ENCODE results near the gene PEX6. TPM values are rescaled to one million over a fixed set of nuclear protein-coding genes. Genes with fewer than 3 reads are reported as not detected.
A peak's percentile ranks its signal among the peaks of the same experiment; 100 is the strongest.

Gene PEX6
- polyA plus RNA-seq (2012; rRNA removed), result 12.5 and 15.3 TPM in 2 replicates
- polyA plus RNA-seq (2012; cell fraction: cytosol; rRNA removed), result 5.2 and 8.4 TPM in 2 replicates
- 57.9 and 73.6 TPM in 2 replicates for polyA plus RNA-seq (2012; cell fraction: nucleus; rRNA removed)

GRCh38 chr6:42978839-42979522 lies at the start of gene PEX6:
PEX6 (minus strand) TSS chr6:42979181; CDS start chr6:42979150, 31 bp downstream.
- WGBS (ENCODE audit: low lambda C conversion rate), result 1% methylated on average over 14 of the region's 59 CpGs
- Histone ChIP-seq H3K4me3 (ENCODE audit: low read depth in 2 of 2, low read length in 1 of 2) (peak within 1 kb of the TSS; percentile 66 to 81), H3K9ac (peak within 1 kb of the TSS; percentile 82), H3K79me2 (ENCODE audit: insufficient read depth) (peaks cover 39% of the 10 kb centered on the region), H3K4me1 (ENCODE audit: control insufficient read depth in 1 of 2, insufficient read depth in 2 of 2, low read depth in 1 of 2, low read length in 1 of 2) (peaks cover 0 to 10% of the 10 kb centered on the region in 2 experiments; a peak in 2 of 4 replicates), H3K9me2 (no peaks in the 10 kb centered on the region), H3K9me3 (no peaks in the 10 kb centered on the region), H3K27me3 (ENCODE audit: insufficient read depth) (no peaks in the 10 kb centered on the region), H3F3A (replicated peaks; ENCODE audit: insufficient read depth) (peaks cover 12% of the 10 kb centered on the region), H3K27ac (ENCODE audit: low read depth in 2 of 2, low read length in 1 of 2) (peak within 1 kb of the TSS; percentile 80 to 86), H4K20me1 (ENCODE audit: insufficient read depth) (no peaks in the 10 kb centered on the region), H3K36me3 (replicated peaks in 1 of 2; ENCODE audit: control insufficient read depth in 1 of 2, insufficient read depth in 2 of 2, low read length in 1 of 2) (peaks cover 0 to 5% of the 10 kb centered on the region in 2 experiments), H3K4me2 (peak within 1 kb of the TSS; percentile 98), H2AFZ (ENCODE audit: low read depth) (peak within 1 kb of the TSS; percentile 86)
- DNase-seq, result peak; percentile 96
- ChIA-PET CTCF (interaction anchor here (0.6 to 1.8 kb wide), 12 partner anchors 9 to 267 kb away, joined by 3 to 6 read pairs (median 4); partner anchors contain the start of gene CNPY3), POLR2A (interaction anchor here (0.8 to 2.6 kb wide), 13 partner anchors 9 to 415 kb away, joined by 3 to 16 read pairs (median 5); partner anchors contain the start of genes CNPY3, KLHDC3, MEA1 and MRPL2)
- no peak for TF ChIP-seq FOXJ3 (CRISPR knock-in tag; IDR thresholded peaks at IDR 0.05)
- no peak for TF ChIP-seq MEF2A (IDR thresholded peaks at IDR 0.05; ENCODE audit: borderline replicate concordance, low read depth)
- peak; percentile 82 for TF ChIP-seq ELF1 (IDR thresholded peaks at IDR 0.05)
- peak; percentile 42 for TF ChIP-seq NRF1 (IDR thresholded peaks at IDR 0.05; ENCODE audit: low read depth, low read length)
- no peak for TF ChIP-seq RAD21 (IDR thresholded peaks at IDR 0.05; ENCODE audit: low read length)
- TF ChIP-seq, protein P1, sequence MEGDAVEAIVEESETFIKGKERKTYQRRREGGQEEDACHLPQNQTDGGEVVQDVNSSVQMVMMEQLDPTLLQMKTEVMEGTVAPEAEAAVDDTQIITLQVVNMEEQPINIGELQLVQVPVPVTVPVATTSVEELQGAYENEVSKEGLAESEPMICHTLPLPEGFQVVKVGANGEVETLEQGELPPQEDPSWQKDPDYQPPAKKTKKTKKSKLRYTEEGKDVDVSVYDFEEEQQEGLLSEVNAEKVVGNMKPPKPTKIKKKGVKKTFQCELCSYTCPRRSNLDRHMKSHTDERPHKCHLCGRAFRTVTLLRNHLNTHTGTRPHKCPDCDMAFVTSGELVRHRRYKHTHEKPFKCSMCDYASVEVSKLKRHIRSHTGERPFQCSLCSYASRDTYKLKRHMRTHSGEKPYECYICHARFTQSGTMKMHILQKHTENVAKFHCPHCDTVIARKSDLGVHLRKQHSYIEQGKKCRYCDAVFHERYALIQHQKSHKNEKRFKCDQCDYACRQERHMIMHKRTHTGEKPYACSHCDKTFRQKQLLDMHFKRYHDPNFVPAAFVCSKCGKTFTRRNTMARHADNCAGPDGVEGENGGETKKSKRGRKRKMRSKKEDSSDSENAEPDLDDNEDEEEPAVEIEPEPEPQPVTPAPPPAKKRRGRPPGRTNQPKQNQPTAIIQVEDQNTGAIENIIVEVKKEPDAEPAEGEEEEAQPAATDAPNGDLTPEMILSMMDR (IDR thresholded peaks at IDR 0.05), result no peak
- peak; percentile 92 for TF ChIP-seq GABPA (IDR thresholded peaks at IDR 0.05; ENCODE audit: low read depth)
- TF ChIP-seq FOXM1 (IDR thresholded peaks at IDR 0.05; ENCODE audit: low read depth), result no peak
- no peak for TF ChIP-seq GATA2 (CRISPR knock-in tag; IDR thresholded peaks at IDR 0.05)
- peak; percentile 70 for TF ChIP-seq CHD2 (IDR thresholded peaks at IDR 0.05; ENCODE audit: low read length, partially characterized antibody)
- no peak for TF ChIP-seq IRF3 (IDR thresholded peaks at IDR 0.05; ENCODE audit: low read depth, low read length)
- TF ChIP-seq MXI1 (IDR thresholded peaks at IDR 0.05; ENCODE audit: low read depth, low read length), result peak; percentile 83
- no peak for TF ChIP-seq FOSL2 (IDR thresholded peaks at IDR 0.05; ENCODE audit: borderline replicate concordance, low read depth)
- TF ChIP-seq YY1 (IDR thresholded peaks at IDR 0.05; ENCODE audit: low read depth), result no peak
- peak; percentile 14; the same call in 1 of the 2 replicates for TF ChIP-seq RCOR1 (IDR thresholded peaks at IDR 0.05; ENCODE audit: low read length)
- TF ChIP-seq TEAD4 (IDR thresholded peaks at IDR 0.05; ENCODE audit: borderline replicate concordance, insufficient read depth), result no peak
- no peak for TF ChIP-seq JUND (IDR thresholded peaks at IDR 0.05)
- peak; percentile 44; the same call in 1 of the 2 replicates for TF ChIP-seq SIN3A (IDR thresholded peaks at IDR 0.05; ENCODE audit: borderline replicate concordance, low read depth, low read length)
- no peak for TF ChIP-seq SMC3 (IDR thresholded peaks at IDR 0.05; ENCODE audit: low read depth, low read length)
- TF ChIP-seq NFIC (IDR thresholded peaks at IDR 0.05; ENCODE audit: borderline replicate concordance), result no peak
- no peak for TF ChIP-seq ZBTB33 (IDR thresholded peaks at IDR 0.05; ENCODE audit: borderline replicate concordance, low read depth)
- no peak for TF ChIP-seq RXRA (IDR thresholded peaks at IDR 0.05; ENCODE audit: borderline replicate concordance, low read depth)
- TF ChIP-seq EP300 (IDR thresholded peaks at IDR 0.05; ENCODE audit: borderline replicate concordance in 1 of 2, low read depth in 1 of 2, low read length in 1 of 2), result 0 out of 4 replicates have a peak, but pooled peaks of 1 of the 2 experiments have one; percentile 7
- TF ChIP-seq USF1 (IDR thresholded peaks at IDR 0.05; ENCODE audit: borderline replicate concordance, low read depth), result no peak
- TF ChIP-seq TCF12 (IDR thresholded peaks at IDR 0.05), result no peak; the same call in 1 of the 2 replicates
- TF ChIP-seq EZH2phosphoT487 (IDR thresholded peaks at IDR 0.05; ENCODE audit: borderline replicate concordance, low read depth), result no peak
- peak; percentile 75; the same call in 1 of the 2 replicates for TF ChIP-seq RFX5 (IDR thresholded peaks at IDR 0.05; ENCODE audit: low read length)
- TF ChIP-seq, protein P2, sequence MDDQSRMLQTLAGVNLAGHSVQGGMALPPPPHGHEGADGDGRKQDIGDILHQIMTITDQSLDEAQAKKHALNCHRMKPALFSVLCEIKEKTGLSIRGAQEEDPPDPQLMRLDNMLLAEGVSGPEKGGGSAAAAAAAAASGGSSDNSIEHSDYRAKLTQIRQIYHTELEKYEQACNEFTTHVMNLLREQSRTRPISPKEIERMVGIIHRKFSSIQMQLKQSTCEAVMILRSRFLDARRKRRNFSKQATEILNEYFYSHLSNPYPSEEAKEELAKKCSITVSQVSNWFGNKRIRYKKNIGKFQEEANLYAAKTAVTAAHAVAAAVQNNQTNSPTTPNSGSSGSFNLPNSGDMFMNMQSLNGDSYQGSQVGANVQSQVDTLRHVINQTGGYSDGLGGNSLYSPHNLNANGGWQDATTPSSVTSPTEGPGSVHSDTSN (IDR thresholded peaks at IDR 0.05), result peak; percentile 13; the same call in 1 of the 2 replicates

Data from SK-N-SH (cell line).